CD4-positive, alpha-beta T cell (primary cell): ENCODE measurements around the gene DNAJC16. TPM values are rescaled to one million over a fixed set of nuclear protein-coding genes. Genes with fewer than 3 reads are reported as not detected.
"Not testable (repeated sequence)": the region's sequence is repeated elsewhere in the genome, so short reads cannot be mapped to it uniquely, and the experiment has no call there.

Source experiments
- ATAC-seq: fragments of 200-7000 bp; cut with Tn5 transposase; one replicate; pipeline ENCODE4 v1.10.0; 2022; ENCODE audit warnings: mild to moderate bottlenecking; ENCODE audit not compliant: poor library complexity
- CTCF ChIA-PET: fragments of 350-600 bp; sonication (Branson Sonifier 250); formaldehyde crosslinking; loops from one replicate; lab custom pipeline; 2021; ENCODE audit warnings: antibody characterized with exemption, inconsistent platforms; lab: Charles Lee
- POLR2A ChIA-PET: fragments of 350-600 bp; sonication (Branson Sonifier 250); formaldehyde crosslinking; loops from one replicate; lab custom pipeline; 2021; ENCODE audit warnings: antibody characterized with exemption, inconsistent platforms; lab: Charles Lee
- DNase-seq, 14 experiments: peaks; one replicate each; pipeline ENCODE4 v3.0.0-alpha.2; 2013 to 2020; ENCODE audit warnings: mixed read lengths in 2 of 14
- H3K27ac ChIP-seq, 2 donors: one replicate each; pipeline versions ENCODE4 v1.5.1 to v1.7.0; 2013; ENCODE audit warnings: low read length in 2 of 2, low read depth in 1 of 2, mild to moderate bottlenecking in 1 of 2
- H3K27me3 ChIP-seq, 2 experiments: 1 replicate in 1 of 2; 2 replicates in 1 of 2; pipeline versions ENCODE4 v1.6.1 to v1.7.0; 2013; ENCODE audit warnings: low read length in 2 of 2, control low read depth in 1 of 2, mild to moderate bottlenecking in 1 of 2, moderate library complexity in 1 of 2; ENCODE audit not compliant: insufficient read depth in 2 of 2, control insufficient read depth in 1 of 2
- H3K36me3 ChIP-seq: one replicate; pipeline ENCODE4 v1.6.1; 2013; ENCODE audit warnings: low read length, control low read depth; ENCODE audit not compliant: insufficient read depth
- H3K4me1 ChIP-seq: one replicate; pipeline ENCODE4 v1.6.1; 2013; ENCODE audit warnings: low read length, control low read depth; ENCODE audit not compliant: insufficient read depth
- H3K4me3 ChIP-seq: one replicate; pipeline ENCODE4 v1.5.1; 2013; ENCODE audit warnings: mild to moderate bottlenecking, low read length, moderate library complexity
- H3K9me3 ChIP-seq, 2 experiments: 1 replicate in 1 of 2; 2 replicates in 1 of 2; pipeline versions ENCODE4 v1.6.1 to v1.7.0; 2013; ENCODE audit warnings: low read length in 2 of 2, mild to moderate bottlenecking in 2 of 2, control low read depth in 1 of 2, moderate library complexity in 1 of 2; ENCODE audit not compliant: control insufficient read depth in 1 of 2, insufficient read depth in 1 of 2
- H3K27ac Mint-ChIP-seq: one replicate; pipeline ENCODE4 v1.8.0; 2020; ENCODE audit warnings: mixed read lengths
- H3K27me3 Mint-ChIP-seq: one replicate; pipeline ENCODE4 v1.8.0; 2021; ENCODE audit warnings: mixed read lengths
- H3K36me3 Mint-ChIP-seq: one replicate; pipeline ENCODE4 v1.8.0; 2021; ENCODE audit warnings: low read depth, mixed read lengths
- H3K4me1 Mint-ChIP-seq: one replicate; pipeline ENCODE4 v1.8.0; 2021; ENCODE audit warnings: low read depth, mixed read lengths
- H3K4me3 Mint-ChIP-seq: one replicate; pipeline ENCODE4 v1.8.0; 2020; ENCODE audit warnings: mild to moderate bottlenecking, mixed read lengths
- H3K9me3 Mint-ChIP-seq: one replicate; pipeline ENCODE4 v1.8.0; 2020; ENCODE audit warnings: mixed read lengths
- intact Hi-C, 2 experiments: fragments of 100-400 bp; cut with DNase I in 1 of 2; cut with micrococcal nuclease in 1 of 2; formaldehyde crosslinking; loops; one replicate each; pipeline versions ENCODE4 v1.15.1 to v1.9.0; 2023 to 2025; cut with DNase I, micrococcal nuclease
- total RNA-seq, 174 experiments: library from RNA in 2 of 174; stranded (reverse) in 2 of 174; gene quantifications; one replicate each; pipeline ENCODE4 v1.2.3 and lab custom pipeline; 2021 to 2026
- TF ChIP-seq, protein P1 (sequence below): fragments of 200-600 bp; IDR thresholded peaks from one replicate; pipeline ENCODE4 v1.8.0; 2022; ENCODE audit warnings: antibody characterized with exemption, mild to moderate bottlenecking

The DNAJC16 gene
- total RNA-seq, 2 experiments from 2014 or later: 8.2 to 10.4 TPM

- ChIA-PET POLR2A (no interaction called here), CTCF (interaction anchor here (1.6 kb wide), 1 partner anchor 12 kb away, joined by 3 read pairs; no protein-coding TSS in a partner anchor)
- H3K4me1 ChIP-seq: peaks cover 12% of the 10 kb centered on the region
- no peak overlapping the region for H3K27ac ChIP-seq
- Mint-ChIP-seq H3K4me1 (peaks cover 33% of the 10 kb centered on the region), H3K27me3 (no peaks in the 10 kb centered on the region), H3K27ac (no peak overlapping the region), H3K9me3 (no peaks in the 10 kb centered on the region), H3K4me3 (no peak overlapping the region), H3K36me3 (peaks cover 68% of the 10 kb centered on the region)
- TF ChIP-seq, protein P1, sequence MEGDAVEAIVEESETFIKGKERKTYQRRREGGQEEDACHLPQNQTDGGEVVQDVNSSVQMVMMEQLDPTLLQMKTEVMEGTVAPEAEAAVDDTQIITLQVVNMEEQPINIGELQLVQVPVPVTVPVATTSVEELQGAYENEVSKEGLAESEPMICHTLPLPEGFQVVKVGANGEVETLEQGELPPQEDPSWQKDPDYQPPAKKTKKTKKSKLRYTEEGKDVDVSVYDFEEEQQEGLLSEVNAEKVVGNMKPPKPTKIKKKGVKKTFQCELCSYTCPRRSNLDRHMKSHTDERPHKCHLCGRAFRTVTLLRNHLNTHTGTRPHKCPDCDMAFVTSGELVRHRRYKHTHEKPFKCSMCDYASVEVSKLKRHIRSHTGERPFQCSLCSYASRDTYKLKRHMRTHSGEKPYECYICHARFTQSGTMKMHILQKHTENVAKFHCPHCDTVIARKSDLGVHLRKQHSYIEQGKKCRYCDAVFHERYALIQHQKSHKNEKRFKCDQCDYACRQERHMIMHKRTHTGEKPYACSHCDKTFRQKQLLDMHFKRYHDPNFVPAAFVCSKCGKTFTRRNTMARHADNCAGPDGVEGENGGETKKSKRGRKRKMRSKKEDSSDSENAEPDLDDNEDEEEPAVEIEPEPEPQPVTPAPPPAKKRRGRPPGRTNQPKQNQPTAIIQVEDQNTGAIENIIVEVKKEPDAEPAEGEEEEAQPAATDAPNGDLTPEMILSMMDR: no peak
- H3K4me3 ChIP-seq: no peak overlapping the region
- no peaks in the 10 kb centered on the region for H3K9me3 ChIP-seq
- H3K27me3 ChIP-seq: no peaks in the 10 kb centered on the region
- no peak for ATAC-seq
- intact Hi-C loops: no loop called here
- peaks cover 33% of the 10 kb centered on the region for H3K36me3 ChIP-seq
- DNase-seq: no peak
Measured at GRCh38 chr1:15513919-15514318, 12.7 kb upstream of the DNAJC16 start.

DNA sequence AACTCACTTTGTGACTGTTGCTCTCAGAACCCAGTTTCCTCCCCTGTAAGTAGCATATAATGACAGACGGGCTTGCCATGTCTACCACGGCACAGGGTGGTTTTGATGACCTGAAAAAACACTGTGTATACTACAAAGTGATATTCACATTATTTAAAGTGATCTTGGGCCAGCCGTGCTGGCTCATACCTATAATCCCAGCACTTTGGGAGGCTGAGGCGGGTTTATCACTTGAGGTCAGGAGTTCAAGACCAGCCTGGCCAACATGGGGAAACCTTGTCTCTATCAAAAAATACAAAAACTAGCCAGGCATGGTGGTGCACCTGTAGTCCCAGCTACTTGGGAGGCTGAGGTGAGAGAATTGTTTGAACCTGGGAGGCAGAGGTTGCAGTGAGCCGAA, 12.1 kb upstream of the DNAJC16 start:
- Mint-ChIP-seq H3K4me1 (peaks cover 33% of the 10 kb centered on the region), H3K36me3 (peaks cover 68% of the 10 kb centered on the region)
- Histone ChIP-seq H3K36me3 (peaks cover 33% of the 10 kb centered on the region), H3K4me1 (peaks cover 12% of the 10 kb centered on the region)
- H3K27ac ChIP-seq, H3K27me3 ChIP-seq, H3K27me3 Mint-ChIP-seq, CTCF ChIA-PET, POLR2A ChIA-PET, H3K27ac Mint-ChIP-seq, H3K9me3 ChIP-seq, ATAC-seq, intact Hi-C loops, H3K4me3 Mint-ChIP-seq, H3K4me3 ChIP-seq, H3K9me3 Mint-ChIP-seq, DNase-seq: not testable (repeated sequence)

- Histone ChIP-seq H3K4me1 (peaks cover 12% of the 10 kb centered on the region), H3K4me3 (no peak overlapping the region), H3K27ac (no peak overlapping the region), H3K9me3 (no peaks in the 10 kb centered on the region), H3K36me3 (peaks cover 33% of the 10 kb centered on the region), H3K27me3 (no peaks in the 10 kb centered on the region)
- intact Hi-C loops: no loop called here
- peaks cover 33% of the 10 kb centered on the region for H3K4me1 Mint-ChIP-seq
- H3K4me3 Mint-ChIP-seq: no peak overlapping the region
- POLR2A ChIA-PET: no interaction called here
- TF ChIP-seq, protein P1: no peak
- H3K36me3 Mint-ChIP-seq: peaks cover 68% of the 10 kb centered on the region
- no peak for ATAC-seq
- no peaks in the 10 kb centered on the region for H3K27me3 Mint-ChIP-seq
- peak in 2 of 14 experiments; percentile 4 to 26 for DNase-seq
- no peaks in the 10 kb centered on the region for H3K9me3 Mint-ChIP-seq
- no peak overlapping the region for H3K27ac Mint-ChIP-seq
- CTCF ChIA-PET: no interaction called here
Measured at GRCh38 chr1:15515022-15515663, 11.5 kb upstream of the DNAJC16 start.

GRCh38 chr1:15519625-15520024, 7.0 kb upstream of the DNAJC16 start:
- TF ChIP-seq, protein P1: no peak
- Histone ChIP-seq H3K9me3 (no peaks in the 10 kb centered on the region), H3K36me3 (peaks cover 18% of the 10 kb centered on the region), H3K4me1 (peaks cover 28% of the 10 kb centered on the region), H3K27me3 (no peaks in the 10 kb centered on the region), H3K27ac (no peak overlapping the region), H3K4me3 (no peak overlapping the region)
- intact Hi-C loops: loop anchor here (5.0 to 10.0 kb wide), 2 partner anchors 718 to 1385 kb away; partner anchors contain the start of gene CPLANE2 (in 1 of the 2)
- DNase-seq: no peak
- no peaks in the 10 kb centered on the region for H3K27me3 Mint-ChIP-seq
- ATAC-seq: no peak
- H3K9me3 Mint-ChIP-seq: no peaks in the 10 kb centered on the region
- H3K36me3 Mint-ChIP-seq: peaks cover 33% of the 10 kb centered on the region
- H3K4me1 Mint-ChIP-seq: peaks cover 40% of the 10 kb centered on the region
- ChIA-PET POLR2A (no interaction called here), CTCF (no interaction called here)
- H3K4me3 Mint-ChIP-seq: no peak overlapping the region
- no peak overlapping the region for H3K27ac Mint-ChIP-seq

GRCh38 chr1:15521206-15521906, 5.3 kb upstream of the DNAJC16 start:
- not testable (repeated sequence) for H3K9me3 Mint-ChIP-seq

More at GRCh38 chr1:15521206-15521906, 5.3 kb upstream of the DNAJC16 start:
- Mint-ChIP-seq H3K4me3 (peak overlapping the region; percentile 70), H3K36me3 (peaks cover 31% of the 10 kb centered on the region), H3K4me1 (peaks cover 50% of the 10 kb centered on the region)
- not testable (repeated sequence) for H3K27ac Mint-ChIP-seq, H3K27me3 Mint-ChIP-seq, H3K27ac ChIP-seq, H3K4me3 ChIP-seq, H3K9me3 ChIP-seq, H3K27me3 ChIP-seq, ATAC-seq
- Histone ChIP-seq H3K4me1 (peaks cover 32% of the 10 kb centered on the region), H3K36me3 (peaks cover 17% of the 10 kb centered on the region)
- CTCF ChIA-PET: interaction anchor here (0.7 kb wide), 1 partner anchor 321 kb away, joined by 3 read pairs; no protein-coding TSS in a partner anchor
- POLR2A ChIA-PET: interaction anchor here (0.6 kb wide), 1 partner anchor 50 kb away, joined by 3 read pairs; no protein-coding TSS in a partner anchor
- DNase-seq: peak in 2 of 14 experiments; percentile 10 to 23
- intact Hi-C loops: loop anchor here (5.0 to 10.0 kb wide), 2 partner anchors 716 to 1383 kb away; partner anchors contain the start of gene CPLANE2 (in 1 of the 2)
